Measurements from ENCODE around the gene SUGCT. TPM values are rescaled to one million over a fixed set of nuclear protein-coding genes. Genes with fewer than 3 reads are reported as not detected.

The SUGCT gene
- total and polyA plus RNA-seq, 9 of the 15 experiments (the other 6 are each of a cell fraction or from before 2014, with no cell fraction given), result 0.58 to 2.5 (median 1.4) TPM

- peak; percentile 38 for TF ChIP-seq REST (IDR thresholded peaks at IDR 0.05; ENCODE audit: borderline replicate concordance)
- TF ChIP-seq REST (CRISPR knock-in tag; IDR thresholded peaks at IDR 0.05; ENCODE audit: low read depth), result no peak
- no peak for TF ChIP-seq NR2C2 (CRISPR knock-in tag; IDR thresholded peaks at IDR 0.05)
- peak; percentile 45; the same call in 1 of the 2 replicates for TF ChIP-seq NR2C2 (tag; IDR thresholded peaks at IDR 0.05)
- TF ChIP-seq, protein P1, sequence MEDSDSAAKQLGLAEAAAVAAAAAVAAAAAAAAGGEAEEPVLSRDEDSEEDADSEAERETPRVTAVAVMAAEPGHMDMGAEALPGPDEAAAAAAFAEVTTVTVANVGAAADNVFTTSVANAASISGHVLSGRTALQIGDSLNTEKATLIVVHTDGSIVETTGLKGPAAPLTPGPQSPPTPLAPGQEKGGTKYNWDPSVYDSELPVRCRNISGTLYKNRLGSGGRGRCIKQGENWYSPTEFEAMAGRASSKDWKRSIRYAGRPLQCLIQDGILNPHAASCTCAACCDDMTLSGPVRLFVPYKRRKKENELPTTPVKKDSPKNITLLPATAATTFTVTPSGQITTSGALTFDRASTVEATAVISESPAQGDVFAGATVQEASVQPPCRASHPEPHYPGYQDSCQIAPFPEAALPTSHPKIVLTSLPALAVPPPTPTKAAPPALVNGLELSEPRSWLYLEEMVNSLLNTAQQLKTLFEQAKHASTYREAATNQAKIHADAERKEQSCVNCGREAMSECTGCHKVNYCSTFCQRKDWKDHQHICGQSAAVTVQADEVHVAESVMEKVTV (CRISPR knock-in tag; IDR thresholded peaks at IDR 0.05), result peak; percentile 48; the same call in 1 of the 2 replicates
- TF ChIP-seq TARDBP (IDR thresholded peaks at IDR 0.05), result no peak
- peak; percentile 33; the same call in 1 of the 2 replicates for TF ChIP-seq SMC3 (conservative IDR thresholded peaks at IDR 0.05; ENCODE audit: insufficient read depth, low read depth, low read length)
- TF ChIP-seq CTCFL (IDR thresholded peaks at IDR 0.05; ENCODE audit: borderline replicate concordance, insufficient read depth, low read depth, low read length, poor library complexity, severe bottlenecking), result peak; percentile 23
- TF ChIP-seq RAD21 (CRISPR knock-in tag; conservative IDR thresholded peaks at IDR 0.05 in 1 of 2, IDR thresholded peaks at IDR 0.05 in 1 of 2), result peak; percentile 76 to 81
These were observed 470.0 kb downstream of the SUGCT start (continued) for GRCh38 chr7:40604601-40605438.

All from K562 (cell line).